Epithelial cell of esophagus (primary cell): ENCODE measurements around the gene CAMK4.

Experiments used
- DNase-seq: peaks from one replicate; pipeline ENCODE4 v3.0.0; 2010; ENCODE audit warnings: low read depth
- H3K4me3 ChIP-seq: 2 replicates; pipeline ENCODE4 v1.5.1; 2011; ENCODE audit warnings: mild to moderate bottlenecking, low read length, control low read depth
- TF ChIP-seq, protein P1 (sequence below): IDR thresholded peaks from 2 replicates; pipeline ENCODE4 v1.5.1; 2011; ENCODE audit warnings: low read depth, mild to moderate bottlenecking, low read length, control low read depth, inconsistent platforms; ENCODE audit not compliant: insufficient read depth; ENCODE audit errors: missing control alignments

Gene CAMK4

DNA sequence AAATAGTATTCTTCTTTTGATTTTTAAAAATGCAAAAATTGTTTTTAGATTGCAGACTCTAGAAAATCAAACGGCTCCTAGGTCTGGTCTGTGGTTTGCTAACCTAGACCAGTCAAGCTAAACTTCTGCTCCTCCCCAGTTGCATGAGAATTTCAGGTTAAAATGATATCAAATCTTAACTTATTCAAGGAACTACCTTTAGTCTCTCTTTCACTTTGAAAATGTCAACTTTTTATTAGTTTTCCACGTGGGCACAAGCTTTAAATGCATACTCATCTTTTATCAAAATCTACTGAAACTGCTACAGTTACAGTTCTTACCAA lies 8.8 kb downstream of the CAMK4 start:
- TF ChIP-seq, protein P1, sequence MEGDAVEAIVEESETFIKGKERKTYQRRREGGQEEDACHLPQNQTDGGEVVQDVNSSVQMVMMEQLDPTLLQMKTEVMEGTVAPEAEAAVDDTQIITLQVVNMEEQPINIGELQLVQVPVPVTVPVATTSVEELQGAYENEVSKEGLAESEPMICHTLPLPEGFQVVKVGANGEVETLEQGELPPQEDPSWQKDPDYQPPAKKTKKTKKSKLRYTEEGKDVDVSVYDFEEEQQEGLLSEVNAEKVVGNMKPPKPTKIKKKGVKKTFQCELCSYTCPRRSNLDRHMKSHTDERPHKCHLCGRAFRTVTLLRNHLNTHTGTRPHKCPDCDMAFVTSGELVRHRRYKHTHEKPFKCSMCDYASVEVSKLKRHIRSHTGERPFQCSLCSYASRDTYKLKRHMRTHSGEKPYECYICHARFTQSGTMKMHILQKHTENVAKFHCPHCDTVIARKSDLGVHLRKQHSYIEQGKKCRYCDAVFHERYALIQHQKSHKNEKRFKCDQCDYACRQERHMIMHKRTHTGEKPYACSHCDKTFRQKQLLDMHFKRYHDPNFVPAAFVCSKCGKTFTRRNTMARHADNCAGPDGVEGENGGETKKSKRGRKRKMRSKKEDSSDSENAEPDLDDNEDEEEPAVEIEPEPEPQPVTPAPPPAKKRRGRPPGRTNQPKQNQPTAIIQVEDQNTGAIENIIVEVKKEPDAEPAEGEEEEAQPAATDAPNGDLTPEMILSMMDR: no peak
- no peak for DNase-seq
- no peak overlapping the region for H3K4me3 ChIP-seq

DNA sequence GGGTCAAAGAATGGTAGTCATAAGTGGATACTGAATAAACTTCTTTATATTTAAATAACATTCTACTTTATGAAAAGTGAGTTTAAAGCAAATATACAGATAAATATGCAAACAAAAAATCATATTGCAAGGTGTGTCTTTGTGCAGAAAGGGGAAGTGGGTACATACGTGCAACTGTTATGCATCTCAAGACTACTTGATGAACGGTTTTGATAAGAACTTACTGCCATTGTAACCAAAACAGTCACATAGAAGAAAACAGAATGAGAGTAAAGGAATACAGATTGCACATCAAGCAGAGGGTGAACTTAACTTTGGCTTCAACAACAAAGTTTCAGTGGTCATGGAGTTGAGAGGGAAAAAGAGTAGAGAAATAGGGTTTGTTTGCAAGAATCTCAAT lies 9.9 kb downstream of the CAMK4 start:
- no peak overlapping the region for H3K4me3 ChIP-seq
- no peak for DNase-seq
- TF ChIP-seq, protein P1: no peak

DNA sequence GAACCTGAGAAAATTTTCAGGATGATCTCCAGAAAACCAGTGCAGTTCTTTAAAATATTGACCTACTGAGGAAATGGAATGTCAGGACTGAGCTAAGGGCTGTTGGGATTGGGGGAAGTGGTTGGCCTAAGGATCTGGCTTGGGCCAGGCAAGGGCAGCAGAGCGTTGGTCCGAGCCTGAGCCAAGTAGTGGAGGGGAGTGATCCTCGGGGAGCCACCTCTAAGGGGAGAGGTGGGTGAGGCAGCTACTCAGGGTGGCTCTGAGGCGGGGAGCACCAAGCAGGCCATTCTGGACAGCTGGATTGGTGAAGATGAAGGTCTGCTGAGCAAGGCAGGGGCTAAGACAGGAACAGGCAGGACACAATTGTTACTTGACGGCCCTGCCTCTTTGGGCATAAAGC lies 11.5 kb downstream of the CAMK4 start:
- DNase-seq: no peak
- H3K4me3 ChIP-seq: no peak overlapping the region
- TF ChIP-seq, protein P1: no peak

DNA sequence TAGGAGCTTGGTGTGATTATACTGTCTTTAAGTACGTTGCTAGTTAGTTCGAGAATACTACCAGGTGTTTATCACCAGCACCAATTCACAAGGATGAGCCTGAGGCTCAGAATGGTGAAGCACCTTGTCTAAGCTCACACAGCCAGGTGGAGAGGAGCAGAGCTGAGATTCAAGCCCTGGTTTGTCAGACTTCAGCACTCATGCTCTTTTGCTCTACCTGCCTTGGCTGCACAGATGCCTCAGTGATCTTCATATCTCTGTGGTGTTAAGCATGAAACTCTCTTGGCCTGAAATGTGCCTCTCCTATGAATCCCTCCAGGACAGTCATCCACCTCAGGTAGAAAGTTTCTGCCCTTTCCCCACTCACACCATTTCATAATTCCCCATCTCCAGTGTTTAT lies 12.2 kb downstream of the CAMK4 start:
- no peak overlapping the region for H3K4me3 ChIP-seq
- DNase-seq: no peak
- TF ChIP-seq, protein P1: no peak

DNA sequence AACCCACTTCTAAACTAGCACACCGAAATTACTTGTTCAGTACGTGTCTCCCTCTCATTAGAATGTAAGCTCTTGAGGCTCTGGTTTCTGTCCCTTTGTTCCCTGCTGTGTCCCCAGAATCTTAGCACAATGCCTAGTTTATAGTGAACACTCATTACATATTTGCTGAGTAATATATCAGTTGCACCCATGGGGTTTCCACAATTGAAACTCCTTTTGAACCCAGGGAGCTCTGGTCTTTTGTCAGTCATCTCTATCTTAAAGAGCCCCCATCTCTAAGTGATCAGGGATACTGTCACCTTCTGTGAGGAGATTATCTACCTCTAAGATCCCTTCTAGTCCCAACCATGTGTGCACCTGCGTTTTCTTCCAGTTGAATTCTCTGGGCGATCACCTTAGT lies 12.8 kb downstream of the CAMK4 start:
- no peak for DNase-seq
- TF ChIP-seq, protein P1: no peak
- no peak overlapping the region for H3K4me3 ChIP-seq

DNA sequence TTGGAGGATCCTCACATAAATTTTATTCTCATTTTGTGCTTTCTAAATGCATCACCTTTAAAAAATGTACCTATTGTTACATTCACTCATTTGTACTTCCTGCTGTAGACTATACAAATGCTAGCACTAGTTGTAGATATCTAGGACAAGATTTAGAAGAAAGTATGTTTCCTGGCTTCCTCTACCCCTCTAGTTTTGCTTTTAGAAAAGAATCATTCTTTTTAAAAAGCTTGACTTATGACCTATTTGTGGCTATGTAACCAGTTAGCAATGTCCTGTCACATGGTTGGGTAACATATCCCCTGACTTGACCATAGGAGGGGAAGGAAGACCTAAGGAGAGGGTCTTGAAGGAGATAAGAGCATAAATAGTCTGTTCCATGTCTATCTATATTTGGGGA lies 13.3 kb downstream of the CAMK4 start:
- DNase-seq: no peak

More for the DNA sequence above, 13.3 kb downstream of the CAMK4 start:
- H3K4me3 ChIP-seq: no peak overlapping the region
- TF ChIP-seq, protein P1: no peak
